Activated CD4-positive, alpha-beta memory T cell treated with anti-CD3 and anti-CD28 coated beads, Interleukin-2, amount 10 ng/mL, durations not matched to agents 7 days and 5 days (primary cell): ENCODE results near the gene ZPR1. TPM values are rescaled to one million over a fixed set of nuclear protein-coding genes. Genes with fewer than 3 reads are reported as not detected.
"Not testable (repeated sequence)": the region's sequence is repeated elsewhere in the genome, so short reads cannot be mapped to it uniquely, and the experiment has no call there.

Experiments
- CTCF ChIA-PET: fragments of 350-600 bp; sonication (Branson Sonifier 250); formaldehyde crosslinking; loops from one replicate; lab custom pipeline; 2021; ENCODE audit warnings: antibody characterized with exemption, inconsistent platforms; lab: Charles Lee
- POLR2A ChIA-PET: fragments of 350-600 bp; sonication (Branson Sonifier 250); formaldehyde crosslinking; loops from one replicate; lab custom pipeline; 2021; ENCODE audit warnings: antibody characterized with exemption; lab: Charles Lee
- DNase-seq: peaks from one replicate; pipeline ENCODE4 v3.0.0-alpha.2; 2020
- H3K27ac Mint-ChIP-seq: one replicate; pipeline ENCODE4 v1.8.0; 2021; ENCODE audit warnings: mild to moderate bottlenecking, mixed read lengths
- H3K27me3 Mint-ChIP-seq: one replicate; pipeline ENCODE4 v1.8.0; 2021; ENCODE audit warnings: mixed read lengths
- H3K36me3 Mint-ChIP-seq: one replicate; pipeline ENCODE4 v1.8.0; 2021; ENCODE audit warnings: low read depth, mixed read lengths
- H3K4me1 Mint-ChIP-seq: one replicate; pipeline ENCODE4 v1.8.0; 2021; ENCODE audit warnings: mixed read lengths
- H3K4me3 Mint-ChIP-seq: one replicate; pipeline ENCODE4 v1.8.0; 2021; ENCODE audit warnings: mild to moderate bottlenecking, mixed read lengths
- H3K9me3 Mint-ChIP-seq: one replicate; pipeline ENCODE4 v1.8.0; 2021; ENCODE audit warnings: mixed read lengths
- total RNA-seq, 2 experiments: library from RNA; stranded (reverse); gene quantifications; one replicate each; pipeline ENCODE4 v1.2.3, GENCODE V29; 2021

Gene ZPR1
- total RNA-seq: 10 to 100 TPM; 55.6 to 57.6 TPM

GRCh38 chr11:116787786-116788486, at the start of gene ZPR1:
TSS of gene ZPR1 (minus strand) at chr11:116788023. CDS start at chr11:116787990, 33 bp downstream.
- H3K4me1 Mint-ChIP-seq: peaks cover 52% of the 10 kb centered on the region
- H3K9me3 Mint-ChIP-seq: no peaks in the 10 kb centered on the region
- H3K36me3 Mint-ChIP-seq: peaks cover 42% of the 10 kb centered on the region
- peak; percentile 89 for DNase-seq
- H3K4me3 Mint-ChIP-seq: peak within 1 kb of the TSS; percentile 91
- POLR2A ChIA-PET: interaction anchor here (0.8 to 6.9 kb wide), 16 partner anchors 8 to 444 kb away, joined by 3 to 119 read pairs (median 4); partner anchors contain the start of genes BUD13, PAFAH1B2, PCSK7 and SIK3
- peaks cover 9% of the 10 kb centered on the region for H3K27me3 Mint-ChIP-seq
- CTCF ChIA-PET: interaction anchor here (0.6 to 9.6 kb wide), 10 partner anchors 11 to 439 kb away, joined by 3 to 158 read pairs (median 4); partner anchors contain the start of genes APOA1, BUD13 and SIK3
- H3K27ac Mint-ChIP-seq: peak within 1 kb of the TSS; percentile 82

GRCh38 chr11:116836632-116836991, 48.8 kb upstream of the ZPR1 start:
- H3K4me1 Mint-ChIP-seq: peaks cover 18% of the 10 kb centered on the region
- POLR2A ChIA-PET: interaction anchor here (1.0 to 4.4 kb wide), 10 partner anchors 14 to 394 kb away, joined by 3 to 93 read pairs (median 6); partner anchors contain the start of genes APOA5, PAFAH1B2, SIDT2 and ZPR1

GRCh38 chr11:116835791-116836631, 48.2 kb upstream of the ZPR1 start:
- H3K27ac Mint-ChIP-seq: peak overlapping the region; percentile 26
- DNase-seq: peak; percentile 86
- CTCF ChIA-PET: interaction anchor here (0.6 to 5.5 kb wide), 60 partner anchors 11 to 395 kb away, joined by 3 to 158 read pairs (median 5); partner anchors contain the start of genes APOA4, APOA5, SIDT2 and ZPR1
- H3K9me3 Mint-ChIP-seq: no peaks in the 10 kb centered on the region
- peaks cover 18% of the 10 kb centered on the region for H3K4me1 Mint-ChIP-seq
- peak overlapping the region; percentile 61 for H3K4me3 Mint-ChIP-seq
- POLR2A ChIA-PET: interaction anchor here (0.7 to 4.4 kb wide), 18 partner anchors 14 to 395 kb away, joined by 3 to 93 read pairs (median 4); partner anchors contain the start of genes APOA5, BUD13, PAFAH1B2 and SIDT2
- H3K36me3 Mint-ChIP-seq: no peaks in the 10 kb centered on the region
- no peaks in the 10 kb centered on the region for H3K27me3 Mint-ChIP-seq

More at GRCh38 chr11:116836632-116836991, 48.8 kb upstream of the ZPR1 start:
- H3K36me3 Mint-ChIP-seq: no peaks in the 10 kb centered on the region
- H3K27ac Mint-ChIP-seq: no peak overlapping the region
- CTCF ChIA-PET: interaction anchor here (1.0 to 5.5 kb wide), 40 partner anchors 10 to 394 kb away, joined by 3 to 158 read pairs (median 6); partner anchors contain the start of genes APOA4, APOA5, SIDT2 and ZPR1
- no peaks in the 10 kb centered on the region for H3K9me3 Mint-ChIP-seq
- DNase-seq: no peak
- H3K4me3 Mint-ChIP-seq: no peak overlapping the region
- no peaks in the 10 kb centered on the region for H3K27me3 Mint-ChIP-seq

- no peaks in the 10 kb centered on the region for H3K9me3 Mint-ChIP-seq
- ChIA-PET POLR2A (interaction anchor here (0.7 to 4.4 kb wide), 16 partner anchors 15 to 396 kb away, joined by 3 to 93 read pairs (median 4); partner anchors contain the start of genes APOA5, BUD13, SIDT2 and SIK3), CTCF (interaction anchor here (0.6 to 5.5 kb wide), 58 partner anchors 12 to 395 kb away, joined by 3 to 158 read pairs (median 5); partner anchors contain the start of genes APOA4, APOA5, SIDT2 and ZPR1)
- no peak for DNase-seq
- peaks cover 18% of the 10 kb centered on the region for H3K4me1 Mint-ChIP-seq
- H3K4me3 Mint-ChIP-seq: peak overlapping the region; percentile 61
- H3K27ac Mint-ChIP-seq: no peak overlapping the region
- H3K27me3 Mint-ChIP-seq: no peaks in the 10 kb centered on the region
- no peaks in the 10 kb centered on the region for H3K36me3 Mint-ChIP-seq
Observed at GRCh38 chr11:116835042-116835772, 47.4 kb upstream of the ZPR1 start.

GRCh38 chr11:116834535-116835041, 46.8 kb upstream of the ZPR1 start:
- H3K27me3 Mint-ChIP-seq, H3K36me3 Mint-ChIP-seq, H3K27ac Mint-ChIP-seq, H3K9me3 Mint-ChIP-seq, DNase-seq, H3K4me3 Mint-ChIP-seq: not testable (repeated sequence)
- ChIA-PET CTCF (interaction anchor here (2.0 to 5.5 kb wide), 5 partner anchors 11 to 272 kb away, joined by 8 to 158 read pairs (median 31); partner anchors contain the start of genes APOA4, APOA5 and ZPR1), POLR2A (interaction anchor here (1.1 to 4.4 kb wide), 3 partner anchors 16 to 74 kb away, joined by 3 to 93 read pairs (median 9); partner anchors contain the start of gene BUD13)
- H3K4me1 Mint-ChIP-seq: peaks cover 18% of the 10 kb centered on the region

GRCh38 chr11:116833816-116834534, 46.2 kb upstream of the ZPR1 start:
- POLR2A ChIA-PET: interaction anchor here (4.4 kb wide), 1 partner anchor 17 kb away, joined by 93 read pairs; no protein-coding TSS in a partner anchor
- Mint-ChIP-seq H3K9me3 (no peaks in the 10 kb centered on the region), H3K27ac (no peak overlapping the region), H3K4me3 (no peak overlapping the region), H3K36me3 (no peaks in the 10 kb centered on the region), H3K27me3 (no peaks in the 10 kb centered on the region), H3K4me1 (peaks cover 18% of the 10 kb centered on the region)
- CTCF ChIA-PET: interaction anchor here (1.3 to 5.5 kb wide), 3 partner anchors 17 to 44 kb away, joined by 4 to 158 read pairs (median 116); partner anchors contain the start of genes APOA5 and ZPR1
- DNase-seq: no peak

- no peak overlapping the region for H3K27ac Mint-ChIP-seq
- POLR2A ChIA-PET: no interaction called here
Observed at GRCh38 chr11:116833491-116833815, 45.6 kb upstream of the ZPR1 start.

GRCh38 chr11:116832350-116833290, 44.8 kb upstream of the ZPR1 start:
- Mint-ChIP-seq H3K4me1 (peaks cover 16% of the 10 kb centered on the region), H3K9me3 (no peaks in the 10 kb centered on the region), H3K27ac (no peak overlapping the region), H3K27me3 (no peaks in the 10 kb centered on the region), H3K36me3 (no peaks in the 10 kb centered on the region), H3K4me3 (no peak overlapping the region)
- DNase-seq: no peak
- ChIA-PET CTCF (interaction anchor here (1.3 to 5.5 kb wide), 2 partner anchors 19 to 42 kb away, joined by 4 to 158 read pairs; partner anchors contain the start of genes APOA5 and ZPR1), POLR2A (no interaction called here)

More at GRCh38 chr11:116833491-116833815, 45.6 kb upstream of the ZPR1 start:
- CTCF ChIA-PET: interaction anchor here (1.3 to 5.5 kb wide), 2 partner anchors 18 to 43 kb away, joined by 4 to 158 read pairs; partner anchors contain the start of genes APOA5 and ZPR1
- Mint-ChIP-seq H3K4me3 (no peak overlapping the region), H3K9me3 (no peaks in the 10 kb centered on the region), H3K4me1 (peaks cover 16% of the 10 kb centered on the region), H3K36me3 (no peaks in the 10 kb centered on the region), H3K27me3 (no peaks in the 10 kb centered on the region)
- DNase-seq: no peak

- no peaks in the 10 kb centered on the region for H3K9me3 Mint-ChIP-seq
- POLR2A ChIA-PET: no interaction called here
- H3K4me1 Mint-ChIP-seq: peaks cover 16% of the 10 kb centered on the region
- no peaks in the 10 kb centered on the region for H3K36me3 Mint-ChIP-seq
- CTCF ChIA-PET: no interaction called here
- H3K27ac Mint-ChIP-seq: no peak overlapping the region
- H3K4me3 Mint-ChIP-seq: no peak overlapping the region
- no peaks in the 10 kb centered on the region for H3K27me3 Mint-ChIP-seq
- no peak for DNase-seq
Observed at GRCh38 chr11:116831790-116832349, 44.0 kb upstream of the ZPR1 start.

GRCh38 chr11:116830184-116830912, 42.5 kb upstream of the ZPR1 start:
- H3K4me3 Mint-ChIP-seq: no peak overlapping the region
- DNase-seq: no peak
- ChIA-PET POLR2A (no interaction called here), CTCF (no interaction called here)
- peaks cover 7% of the 10 kb centered on the region for H3K4me1 Mint-ChIP-seq
- no peaks in the 10 kb centered on the region for H3K9me3 Mint-ChIP-seq
- no peaks in the 10 kb centered on the region for H3K36me3 Mint-ChIP-seq
- no peaks in the 10 kb centered on the region for H3K27me3 Mint-ChIP-seq
- H3K27ac Mint-ChIP-seq: no peak overlapping the region
